ENCODE measurements around the gene SLC25A18. TPM values are rescaled to one million over a fixed set of nuclear protein-coding genes. Genes with fewer than 3 reads are reported as not detected.
A peak's percentile ranks its signal among the peaks of the same experiment; 100 is the strongest.

Gene SLC25A18
- polyA plus RNA-seq, 3 donors = 0.10 to 0.11 TPM; not detected in 1

DNA sequence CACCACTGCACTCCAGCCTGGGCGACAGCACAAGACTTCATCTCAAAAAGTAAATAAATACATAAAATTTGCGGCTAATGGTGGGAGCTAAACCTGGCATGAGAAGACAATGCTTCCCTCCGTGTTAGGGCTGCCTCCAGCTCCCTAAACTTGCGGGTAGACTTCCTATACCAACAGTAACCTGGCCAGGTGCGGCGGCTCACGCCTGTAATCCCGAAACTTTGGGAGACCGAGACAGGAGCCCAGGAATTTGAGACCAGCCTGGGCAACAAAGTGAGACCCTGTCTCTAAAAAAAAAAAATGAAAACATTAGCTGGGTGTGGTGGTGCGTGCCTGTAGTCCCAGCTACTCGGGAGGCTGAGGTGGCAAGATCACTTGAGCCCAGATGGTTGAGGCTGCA lies 25.3 kb downstream of the SLC25A18 start:
- Mint-ChIP-seq H3K9me3 (peaks cover 0 to 2% (median 0%) of the 10 kb centered on the region in 7 donors), H3K36me3 (peaks cover 31 to 39% of the 10 kb centered on the region in 2 donors), H3K4me3 (no peak overlapping the region), H3K27ac (peak overlapping the region in 1 of 7 donors; percentile 13), H3K4me1 (no peaks in the 10 kb centered on the region), H3K27me3 (ENCODE audit: low read depth in 3 of 3) (peaks cover 0 to 1% (median 1%) of the 10 kb centered on the region in 3 donors)
- no peak overlapping the region for H2AFZ ChIP-seq (ENCODE audit: insufficient read depth, low read depth, low read length, poor library complexity, severe bottlenecking)
- H3K4me3 ChIP-seq (replicated peaks in 1 of 3; ENCODE audit: low read depth in 2 of 3, low read length in 3 of 3) = no peak overlapping the region
- H3K36me3 ChIP-seq (replicated peaks in 1 of 2; ENCODE audit: control insufficient read depth in 1 of 2, insufficient read depth in 2 of 2, low read length in 2 of 2) = peaks cover 36 to 41% of the 10 kb centered on the region in 2 donors
- no peaks in the 10 kb centered on the region for H3K79me2 ChIP-seq (ENCODE audit: insufficient read depth, low read length)
- TF ChIP-seq, protein P1, sequence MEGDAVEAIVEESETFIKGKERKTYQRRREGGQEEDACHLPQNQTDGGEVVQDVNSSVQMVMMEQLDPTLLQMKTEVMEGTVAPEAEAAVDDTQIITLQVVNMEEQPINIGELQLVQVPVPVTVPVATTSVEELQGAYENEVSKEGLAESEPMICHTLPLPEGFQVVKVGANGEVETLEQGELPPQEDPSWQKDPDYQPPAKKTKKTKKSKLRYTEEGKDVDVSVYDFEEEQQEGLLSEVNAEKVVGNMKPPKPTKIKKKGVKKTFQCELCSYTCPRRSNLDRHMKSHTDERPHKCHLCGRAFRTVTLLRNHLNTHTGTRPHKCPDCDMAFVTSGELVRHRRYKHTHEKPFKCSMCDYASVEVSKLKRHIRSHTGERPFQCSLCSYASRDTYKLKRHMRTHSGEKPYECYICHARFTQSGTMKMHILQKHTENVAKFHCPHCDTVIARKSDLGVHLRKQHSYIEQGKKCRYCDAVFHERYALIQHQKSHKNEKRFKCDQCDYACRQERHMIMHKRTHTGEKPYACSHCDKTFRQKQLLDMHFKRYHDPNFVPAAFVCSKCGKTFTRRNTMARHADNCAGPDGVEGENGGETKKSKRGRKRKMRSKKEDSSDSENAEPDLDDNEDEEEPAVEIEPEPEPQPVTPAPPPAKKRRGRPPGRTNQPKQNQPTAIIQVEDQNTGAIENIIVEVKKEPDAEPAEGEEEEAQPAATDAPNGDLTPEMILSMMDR (IDR thresholded peaks at IDR 0.05) = no peak
- no peaks in the 10 kb centered on the region for H4K20me1 ChIP-seq (ENCODE audit: insufficient read depth, low read length)
- no peaks in the 10 kb centered on the region for H3K27me3 ChIP-seq (ENCODE audit: control insufficient read depth in 2 of 2, insufficient read depth in 2 of 2, low read length in 2 of 2)
- intact Hi-C loops (cut with micrococcal nuclease) = no loop called here
- no peak overlapping the region for H3K4me2 ChIP-seq (replicated peaks; ENCODE audit: extremely low read depth, low read length, poor library complexity, severe bottlenecking)
- H3K9me3 ChIP-seq (replicated peaks in 1 of 2; ENCODE audit: control insufficient read depth in 1 of 2, insufficient read depth in 1 of 2, low read length in 2 of 2) = no peaks in the 10 kb centered on the region
- no peak overlapping the region for H3K27ac ChIP-seq (ENCODE audit: low read depth in 1 of 2, low read length in 2 of 2)
- WGBS (ENCODE audit: insufficient coverage) = 95% methylated on average over 6 of the region's 11 CpGs
- no peak for DNase-seq
- H3K9ac ChIP-seq (ENCODE audit: insufficient read depth, low read length, poor library complexity, severe bottlenecking) = no peak overlapping the region
- H3K4me1 ChIP-seq (ENCODE audit: control insufficient read depth in 1 of 2, insufficient read depth in 2 of 2, low read length in 2 of 2) = no peaks in the 10 kb centered on the region

DNA sequence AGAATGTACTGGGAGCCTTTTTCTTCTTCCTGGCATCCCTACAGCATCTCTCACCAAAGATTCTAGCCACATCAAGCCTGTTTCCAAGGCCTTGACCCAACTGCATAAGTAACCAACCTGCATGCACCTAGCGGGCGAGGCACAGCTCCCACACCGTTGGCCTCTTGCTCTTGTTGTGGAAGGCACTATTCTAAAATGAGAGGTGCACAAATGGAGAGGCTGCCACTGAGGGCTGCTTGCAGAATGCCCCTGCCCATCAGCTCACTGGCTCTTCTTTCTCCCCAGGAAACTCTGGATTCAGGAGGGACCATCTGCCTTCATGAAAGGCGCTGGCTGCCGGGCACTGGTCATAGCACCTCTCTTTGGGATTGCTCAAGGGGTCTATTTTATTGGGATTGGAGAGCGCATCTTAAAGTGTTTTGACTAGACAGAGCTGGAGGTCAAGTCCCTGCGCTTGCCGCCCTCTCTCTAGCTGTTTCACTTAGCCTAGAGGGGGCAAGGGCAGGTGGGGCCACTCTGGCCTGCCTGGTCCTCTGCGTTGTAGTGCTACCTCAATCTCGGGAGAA lies 26.6 kb downstream of the SLC25A18 start:
- no peaks in the 10 kb centered on the region for H3K9me3 ChIP-seq (replicated peaks in 1 of 2; ENCODE audit: control insufficient read depth in 1 of 2, insufficient read depth in 1 of 2, low read length in 2 of 2)
- no peaks in the 10 kb centered on the region for H3K4me1 ChIP-seq (ENCODE audit: control insufficient read depth in 1 of 2, insufficient read depth in 2 of 2, low read length in 2 of 2)
- Mint-ChIP-seq H3K27me3 (ENCODE audit: low read depth in 3 of 3) (peaks cover 0 to 1% (median 0%) of the 10 kb centered on the region in 3 donors), H3K4me3 (no peak overlapping the region), H3K36me3 (peaks cover 41 to 52% of the 10 kb centered on the region in 2 donors), H3K9me3 (no peaks in the 10 kb centered on the region), H3K4me1 (no peaks in the 10 kb centered on the region), H3K27ac (peak overlapping the region in 3 of 7 donors; percentile 37 to 46 (median 39))
- peaks cover 49 to 54% of the 10 kb centered on the region in 2 donors for H3K36me3 ChIP-seq (replicated peaks in 1 of 2; ENCODE audit: control insufficient read depth in 1 of 2, insufficient read depth in 2 of 2, low read length in 2 of 2)
- H3K27me3 ChIP-seq (ENCODE audit: control insufficient read depth in 2 of 2, insufficient read depth in 2 of 2, low read length in 2 of 2) = no peaks in the 10 kb centered on the region
- peaks cover 3% of the 10 kb centered on the region for H4K20me1 ChIP-seq (ENCODE audit: insufficient read depth, low read length)
- TF ChIP-seq, protein P1 (IDR thresholded peaks at IDR 0.05) = no peak
- no peak overlapping the region for H3K27ac ChIP-seq (ENCODE audit: low read depth in 1 of 2, low read length in 2 of 2)
- H3K79me2 ChIP-seq (ENCODE audit: insufficient read depth, low read length) = no peaks in the 10 kb centered on the region
- no peak overlapping the region for H3K4me3 ChIP-seq (replicated peaks in 1 of 3; ENCODE audit: low read depth in 2 of 3, low read length in 3 of 3)
- DNase-seq = no peak
- no peak overlapping the region for H3K9ac ChIP-seq (ENCODE audit: insufficient read depth, low read length, poor library complexity, severe bottlenecking)
- intact Hi-C loops (cut with micrococcal nuclease) = no loop called here
- 96% methylated on average over 6 of the region's 10 CpGs for WGBS (ENCODE audit: insufficient coverage)
- H3K4me2 ChIP-seq (replicated peaks; ENCODE audit: extremely low read depth, low read length, poor library complexity, severe bottlenecking) = no peak overlapping the region
- H2AFZ ChIP-seq (ENCODE audit: insufficient read depth, low read depth, low read length, poor library complexity, severe bottlenecking) = no peak overlapping the region
